GM19324 (cell line): ENCODE results near the gene SPCS1.
A peak's percentile ranks its signal among the peaks of the same experiment; 100 is the strongest.
"Not testable (repeated sequence)": the region's sequence is repeated elsewhere in the genome, so short reads cannot be mapped to it uniquely, and the experiment has no call there.

Experiments used
- ATAC-seq: cut with Tn5 transposase; IDR thresholded peaks from one replicate; pipeline ENCODE4 v1.9.1; 2021; ENCODE audit warnings: mild to moderate bottlenecking, moderate library complexity; ENCODE audit not compliant: unreplicated experiment, low FRiP score

Gene SPCS1

DNA sequence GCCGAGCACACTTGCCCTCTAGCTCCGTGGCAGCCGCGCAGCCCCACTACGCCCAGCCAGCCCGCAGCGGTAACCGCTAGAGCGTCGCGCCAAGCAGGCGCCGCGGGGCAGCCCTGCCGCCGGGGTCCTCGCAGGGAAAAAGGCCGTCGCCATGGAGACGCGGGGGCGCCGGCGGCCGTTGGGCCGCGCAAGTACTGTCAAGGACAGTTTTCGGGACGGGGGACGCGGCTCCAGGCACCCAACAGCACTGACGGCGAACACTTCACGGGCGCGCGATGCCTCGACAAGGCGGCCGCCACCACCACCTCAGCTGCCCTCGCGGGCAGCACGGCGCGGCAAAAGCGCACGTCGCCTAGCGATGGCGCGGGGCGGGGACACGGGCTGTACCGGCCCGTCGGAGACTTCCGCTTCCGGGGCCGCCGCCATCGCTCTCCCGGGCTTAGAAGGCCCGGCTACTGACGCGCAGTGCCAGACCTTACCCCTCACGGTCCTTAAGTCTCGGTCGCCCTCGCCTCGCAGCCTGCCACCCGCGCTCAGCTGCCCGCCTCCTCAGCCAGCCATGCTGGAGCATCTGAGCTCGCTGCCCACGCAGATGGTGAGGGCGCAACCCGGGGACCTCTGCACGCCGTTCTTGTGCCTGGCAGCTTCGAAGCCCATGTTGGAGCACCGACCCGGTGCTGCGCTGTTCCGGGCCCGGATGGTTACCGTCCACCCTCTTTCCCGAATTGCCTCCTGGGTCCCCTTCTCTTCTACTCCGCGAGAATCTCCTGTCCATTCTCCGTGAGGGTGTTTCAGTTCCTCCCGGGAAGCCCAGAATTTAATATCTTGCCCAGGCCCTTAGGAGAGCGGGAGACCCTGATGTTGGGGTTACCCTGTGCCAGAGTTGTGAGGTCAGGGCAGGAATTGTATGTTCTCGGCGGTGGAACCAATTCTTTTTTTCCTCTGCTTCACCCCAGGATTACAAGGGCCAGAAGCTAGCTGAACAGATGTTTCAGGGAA lies at the start of gene SPCS1, which contains the start of gene GLT8D1:
Gene SPCS1 (plus strand): TSS at position 419 of the 999 bp plus-strand sequence. CDS start 141 bp downstream, at position 560.
Gene GLT8D1 (minus strand): TSS at position 104 of the 999 bp plus-strand sequence. CDS start 5,331 bp downstream, outside the sequence.
- peak; percentile 80 for ATAC-seq

DNA sequence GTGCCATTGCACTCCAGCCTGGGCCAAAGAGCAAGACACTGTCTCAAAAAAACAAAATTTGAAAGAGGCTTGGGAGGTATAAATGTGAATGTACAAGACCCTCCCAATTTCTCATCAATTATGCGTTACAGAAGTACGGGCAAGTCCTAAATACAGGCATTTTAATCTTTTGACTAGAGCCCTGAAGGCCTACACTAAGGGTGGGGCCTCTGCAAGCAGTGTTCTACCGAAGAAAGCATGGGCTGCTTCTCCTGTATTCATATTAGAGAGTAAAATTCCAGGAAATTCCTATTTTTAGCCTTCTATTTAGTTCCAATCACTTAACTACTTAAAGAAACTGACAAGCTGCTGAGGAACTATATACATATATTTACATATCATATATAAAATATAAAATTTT lies 45.9 kb upstream of the SPCS1 start:
- ATAC-seq, result no peak

DNA sequence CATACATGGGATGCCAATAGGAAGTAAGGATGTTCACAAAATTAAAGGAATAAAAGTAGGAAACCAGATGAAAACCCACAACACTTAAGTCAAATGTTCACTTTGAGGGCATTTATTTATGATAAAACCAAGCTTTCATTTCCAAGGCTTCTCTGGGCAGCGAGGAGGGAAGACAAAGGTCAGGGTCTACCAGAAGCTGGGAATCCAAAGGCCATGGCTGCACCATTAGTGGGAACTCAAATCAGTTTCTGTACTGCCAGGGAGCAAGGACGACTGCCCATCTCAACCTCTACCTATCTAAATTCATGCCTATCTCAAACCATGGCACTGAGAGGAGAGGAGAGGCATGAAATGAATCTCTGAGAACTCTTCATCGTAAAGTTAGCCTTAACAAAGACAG lies 42.8 kb upstream of the SPCS1 start:
- ATAC-seq, result no peak

DNA sequence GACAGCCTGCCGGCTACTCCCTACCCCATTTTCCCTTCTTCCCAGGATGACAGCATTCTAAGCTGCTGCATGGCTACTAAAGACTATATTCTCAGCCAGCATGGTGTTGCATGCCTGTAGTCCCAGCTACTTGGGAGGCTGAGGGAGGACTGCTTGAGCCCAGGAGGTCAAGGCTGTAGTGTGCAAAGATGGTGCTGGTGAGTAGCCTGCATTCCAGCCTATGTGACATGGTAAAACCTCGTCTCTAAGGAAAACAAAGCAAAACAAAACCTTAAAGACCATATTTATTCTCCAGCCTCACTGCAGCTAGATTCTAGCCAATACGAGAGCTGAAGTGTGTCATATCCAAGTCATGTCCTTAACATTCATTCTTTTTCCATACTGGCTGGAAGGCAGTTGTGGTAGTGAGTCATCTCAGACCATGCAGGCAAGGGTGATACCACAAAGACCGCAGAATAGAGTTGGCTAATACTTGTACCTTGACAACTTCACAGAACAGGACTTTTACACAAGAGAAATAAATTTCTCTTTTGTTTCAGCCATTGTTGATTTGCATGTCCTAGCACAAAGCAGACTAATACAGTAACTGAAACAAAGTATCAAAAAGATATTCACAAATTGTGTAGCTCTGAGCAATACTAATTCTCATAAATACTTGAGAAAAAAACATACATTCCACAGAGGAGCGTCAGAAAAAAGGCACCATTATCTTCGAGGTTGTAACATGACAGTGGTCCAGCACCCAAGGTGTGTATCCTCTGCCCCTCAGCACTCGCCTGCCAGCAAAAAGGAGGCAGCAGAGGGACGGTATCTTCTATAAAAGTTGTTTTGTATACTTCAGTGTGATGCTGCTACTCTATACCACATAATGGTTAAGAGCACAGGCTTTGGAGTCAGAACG lies 35.0 kb upstream of the SPCS1 start:
- peak; percentile 59 for ATAC-seq

DNA sequence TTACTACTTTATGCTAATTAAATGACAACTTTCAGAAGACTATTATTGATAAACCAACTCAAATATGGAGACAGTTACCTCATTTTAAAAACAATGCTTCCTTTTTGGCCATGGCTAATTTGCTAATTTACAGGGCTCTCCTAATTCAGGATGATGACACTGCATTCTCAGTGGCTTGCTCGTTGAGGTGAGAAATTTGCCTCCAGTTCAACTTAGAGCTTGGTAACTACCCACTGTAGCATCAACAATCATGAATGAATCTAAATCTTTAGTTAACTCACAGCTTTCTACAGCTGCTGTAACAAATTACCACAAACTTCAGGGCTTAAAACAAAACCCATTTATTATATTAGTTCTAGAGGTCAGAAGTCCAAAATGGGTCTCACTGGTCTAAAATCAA lies 34.2 kb upstream of the SPCS1 start:
- no peak for ATAC-seq

DNA sequence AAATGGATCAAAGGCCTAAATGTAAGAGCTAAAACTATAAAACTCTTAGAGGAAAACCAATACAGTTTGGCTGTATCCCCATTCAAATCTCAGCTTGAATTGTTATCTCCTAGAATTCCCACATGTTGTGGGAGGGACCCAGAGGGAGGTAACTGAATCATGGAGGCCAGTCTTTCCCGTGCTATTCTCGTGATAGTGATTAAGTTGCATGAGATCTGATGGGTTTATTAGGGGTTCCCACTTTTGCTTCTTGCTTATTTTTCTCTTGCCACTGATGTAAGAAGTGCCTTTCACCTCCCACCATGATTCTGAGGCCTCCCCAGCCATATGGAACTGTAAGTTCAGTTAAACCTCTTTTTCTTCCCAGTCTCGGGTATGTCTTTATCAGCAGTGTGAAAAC lies 29.7 kb upstream of the SPCS1 start:
- ATAC-seq, result not testable (repeated sequence)

DNA sequence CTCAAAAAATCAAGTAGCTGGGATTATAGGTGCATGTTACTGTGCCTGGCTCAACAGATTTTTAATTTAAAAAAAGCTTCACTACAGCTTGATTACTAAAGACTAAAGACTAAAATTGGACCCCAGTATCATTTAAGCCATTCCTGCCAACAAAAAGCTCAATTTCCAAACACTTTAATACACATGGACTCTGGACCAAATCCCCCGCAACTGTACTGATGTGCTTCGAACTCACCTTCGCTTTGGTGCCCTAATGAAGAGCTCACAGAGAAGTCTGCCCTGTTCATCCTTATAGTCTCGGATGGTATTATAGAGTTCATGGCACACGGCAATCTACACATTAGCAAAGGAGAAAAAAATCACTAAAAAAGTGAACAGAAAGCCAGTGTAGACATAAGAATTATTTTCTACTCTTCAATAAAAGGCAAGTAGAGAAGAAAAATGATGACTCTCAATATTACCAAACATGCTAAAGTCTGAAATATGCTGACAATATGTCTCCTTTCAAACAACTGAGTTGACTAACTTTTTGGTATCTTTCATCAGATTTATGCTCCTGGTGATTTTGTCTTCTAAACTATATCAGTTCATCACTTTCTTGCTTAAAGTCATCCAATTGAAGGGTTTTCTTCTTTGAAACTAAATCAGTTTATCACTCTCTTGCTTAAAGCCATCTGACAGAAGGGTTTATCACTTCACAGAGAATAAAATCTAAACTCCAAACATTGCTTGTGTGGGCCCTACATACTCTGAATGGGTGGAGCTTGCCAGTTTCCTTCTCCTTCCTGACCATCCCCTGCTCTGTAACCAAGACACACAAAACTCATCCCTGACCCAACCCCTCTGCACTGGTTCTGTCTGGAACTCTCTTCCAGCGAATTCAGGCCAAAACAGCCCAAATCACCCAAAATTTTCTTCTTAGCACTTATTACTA lies 27.4 kb upstream of the SPCS1 start:
- ATAC-seq, result no peak

DNA sequence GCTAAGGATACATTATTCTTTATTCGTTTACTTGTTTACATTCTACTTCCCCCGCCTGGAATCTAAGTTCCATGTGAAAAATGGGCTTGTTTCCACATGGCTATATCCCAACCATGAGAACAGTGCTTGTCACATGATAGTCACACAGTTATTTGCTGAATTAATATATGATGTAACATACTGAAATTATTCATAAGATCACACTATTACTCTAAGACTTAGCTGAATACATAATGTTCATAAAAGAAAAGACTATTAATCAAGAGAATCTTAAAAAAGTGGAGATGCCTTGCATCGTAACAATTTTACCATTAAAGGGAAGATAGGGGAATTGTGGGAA lies 26.7 kb upstream of the SPCS1 start:
- ATAC-seq, result no peak

DNA sequence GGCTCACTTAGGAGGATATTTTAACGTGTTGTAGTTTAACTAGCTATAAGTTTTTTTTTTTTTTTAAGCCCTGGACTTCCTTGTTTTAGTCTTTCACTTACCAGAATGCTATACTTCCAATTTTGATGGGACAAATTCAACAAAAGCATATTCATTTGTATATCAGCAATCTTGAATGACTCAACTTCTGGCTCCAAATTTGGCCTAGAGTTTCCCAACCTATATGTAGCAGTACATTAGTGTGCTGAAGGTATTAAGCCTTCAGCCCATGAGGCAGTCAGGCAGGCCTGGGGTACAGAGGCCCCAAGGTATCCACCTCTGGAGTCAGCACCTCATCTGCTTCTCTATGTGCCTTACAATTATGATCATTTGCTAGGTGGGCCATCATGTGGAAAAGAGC lies 26.1 kb upstream of the SPCS1 start:
- no peak for ATAC-seq

DNA sequence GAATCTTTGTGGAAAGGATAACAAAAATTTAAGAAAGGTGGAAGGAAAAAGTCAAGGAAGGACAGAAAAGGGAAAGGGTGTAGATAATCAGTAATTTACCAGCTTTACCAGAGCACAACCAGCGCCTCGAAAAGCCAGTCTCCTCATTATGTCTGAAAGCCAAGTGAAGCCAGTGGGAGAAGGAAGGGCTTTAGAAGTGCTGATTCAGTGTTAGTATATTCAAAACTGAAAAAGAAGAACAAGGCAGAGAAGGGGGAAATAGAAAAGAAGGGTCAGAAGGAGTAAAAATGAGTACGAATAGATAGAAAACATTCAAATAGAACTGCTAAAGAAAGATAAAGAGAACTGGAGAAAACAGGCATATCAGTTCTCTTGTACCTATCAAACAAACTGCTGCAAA lies 24.3 kb upstream of the SPCS1 start:
- ATAC-seq, result no peak

DNA sequence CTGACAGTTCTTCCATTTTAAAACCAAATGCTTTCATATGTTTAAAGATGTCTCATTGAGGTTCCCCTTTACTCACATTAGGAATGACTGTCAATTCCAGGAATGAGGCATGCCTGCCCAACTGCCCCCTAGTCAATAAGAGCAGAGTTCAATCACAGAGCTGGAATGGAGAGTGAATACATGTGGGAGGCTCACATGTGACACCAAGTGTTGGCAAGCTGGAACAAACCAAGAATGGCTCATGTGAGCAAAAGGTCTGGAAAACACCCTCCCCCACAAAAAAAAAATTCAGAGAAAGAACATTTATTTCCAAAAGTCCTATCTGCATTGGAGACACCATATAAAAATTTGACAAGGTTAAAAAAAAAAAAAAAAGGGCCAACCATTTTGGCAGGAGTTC lies 23.9 kb upstream of the SPCS1 start:
- no peak for ATAC-seq

DNA sequence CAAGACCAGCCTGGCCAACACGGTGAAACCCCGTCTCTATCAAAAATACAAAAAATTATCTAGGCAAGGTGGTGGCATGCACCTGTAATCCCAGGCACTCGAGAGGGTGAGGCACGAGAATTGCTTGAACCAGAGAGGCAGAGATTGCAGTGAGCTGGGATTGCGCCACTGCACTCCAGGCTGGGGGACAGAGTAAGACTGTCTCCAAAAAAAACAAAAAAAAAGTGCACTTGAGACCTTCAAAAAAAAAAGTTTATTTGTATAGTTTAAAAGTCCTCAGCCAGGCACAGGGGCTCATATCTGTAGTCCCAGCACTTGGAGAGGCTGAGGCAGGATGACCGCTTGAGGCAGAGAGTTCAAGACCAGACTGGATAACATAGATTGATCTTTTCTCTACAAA lies 22.3 kb upstream of the SPCS1 start:
- no peak for ATAC-seq

DNA sequence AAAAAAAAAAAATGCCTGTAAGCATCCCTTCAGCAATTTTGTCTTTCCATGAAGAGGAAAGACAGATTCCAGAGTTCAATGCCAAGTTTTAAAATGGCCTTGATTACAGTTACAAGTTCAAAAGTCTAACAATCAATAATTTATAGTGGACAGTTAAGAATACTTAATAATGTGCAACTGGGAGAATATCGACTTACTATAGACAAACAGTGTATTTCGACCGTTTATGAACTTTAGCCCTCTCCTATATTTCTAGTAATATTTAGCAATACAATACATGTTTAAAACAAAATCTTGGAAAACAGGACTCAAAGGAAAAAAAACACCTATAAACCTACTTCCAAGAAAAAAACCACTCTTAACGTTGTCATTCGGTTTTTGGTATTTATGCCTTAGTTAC lies 21.7 kb upstream of the SPCS1 start:
- no peak for ATAC-seq

DNA sequence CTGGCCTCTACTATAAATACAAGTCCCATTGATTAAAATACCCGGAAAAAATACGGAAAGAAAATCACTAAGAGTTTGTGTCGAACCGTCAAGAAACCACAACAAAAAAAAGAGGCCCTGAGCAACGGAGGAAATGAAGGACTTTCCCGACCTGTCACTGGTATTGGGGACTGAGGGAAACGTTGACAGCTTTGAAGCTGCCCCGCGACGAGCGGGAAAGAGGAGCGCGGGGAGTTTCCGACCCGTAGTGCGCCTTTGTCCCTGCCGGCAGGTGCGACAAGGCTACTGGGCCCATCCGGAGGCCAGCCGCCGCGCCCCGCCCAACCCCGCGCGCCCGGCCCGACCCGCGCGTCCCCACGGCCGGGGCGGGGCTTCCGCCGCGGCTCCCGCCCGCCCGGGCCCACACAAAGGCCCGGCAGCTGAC lies 20.6 kb upstream of the SPCS1 start:
- peak; percentile 87 for ATAC-seq

DNA sequence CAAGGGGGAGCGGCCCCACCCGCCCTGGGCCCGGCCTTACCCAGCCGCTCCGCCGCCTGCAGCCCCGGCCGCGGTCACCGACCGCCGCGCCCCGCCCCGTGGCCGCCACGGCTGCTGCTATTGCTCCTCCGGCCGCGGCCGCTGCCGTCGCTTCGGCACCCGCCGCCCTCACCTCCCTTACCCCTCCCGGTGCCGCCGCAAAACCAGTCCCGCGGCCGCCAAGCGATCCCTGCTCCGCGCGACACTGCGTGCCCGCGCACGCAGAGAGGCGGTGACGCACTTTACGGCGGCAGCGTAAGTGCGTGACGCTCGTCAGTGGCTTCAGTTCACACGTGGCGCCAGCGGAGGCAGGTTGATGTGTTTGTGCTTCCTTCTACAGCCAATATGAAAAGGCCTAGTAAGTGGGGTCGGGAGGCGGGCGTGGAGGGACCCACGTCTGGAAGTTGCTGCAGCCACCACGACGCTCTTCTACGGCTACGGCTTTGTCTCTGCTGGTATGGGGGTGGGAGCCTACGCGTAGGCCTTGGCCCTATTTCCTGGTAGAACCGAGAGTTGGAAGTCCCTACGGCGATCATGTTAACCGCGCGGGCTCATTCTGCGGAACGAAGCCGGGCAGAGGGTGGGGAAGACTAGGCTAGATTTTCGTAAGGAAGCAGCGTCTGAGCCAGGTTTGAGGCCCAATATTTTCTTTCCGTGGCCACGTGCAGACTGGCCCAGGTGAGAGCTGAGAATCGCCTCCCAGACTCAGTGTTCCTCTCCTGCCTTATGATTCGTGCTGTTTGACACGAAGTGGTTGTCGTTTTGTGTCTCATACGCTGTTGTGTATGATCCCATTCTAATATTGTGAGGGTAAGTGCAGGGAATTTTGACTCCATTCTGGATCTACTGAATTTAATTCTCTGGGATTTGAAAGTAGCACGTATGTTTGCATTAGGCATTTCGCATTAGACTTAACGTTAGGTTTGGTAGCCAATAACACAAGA lies 19.9 kb upstream of the SPCS1 start, which contains the start of the genes GNL3 and PBRM1:
Gene GNL3 (plus strand): TSS at position 324 of the 983 bp plus-strand sequence. CDS start 61 bp downstream, at position 385.
Gene PBRM1 (minus strand): TSS at position 205 of the 983 bp plus-strand sequence.
- ATAC-seq, result peak; percentile 90

DNA sequence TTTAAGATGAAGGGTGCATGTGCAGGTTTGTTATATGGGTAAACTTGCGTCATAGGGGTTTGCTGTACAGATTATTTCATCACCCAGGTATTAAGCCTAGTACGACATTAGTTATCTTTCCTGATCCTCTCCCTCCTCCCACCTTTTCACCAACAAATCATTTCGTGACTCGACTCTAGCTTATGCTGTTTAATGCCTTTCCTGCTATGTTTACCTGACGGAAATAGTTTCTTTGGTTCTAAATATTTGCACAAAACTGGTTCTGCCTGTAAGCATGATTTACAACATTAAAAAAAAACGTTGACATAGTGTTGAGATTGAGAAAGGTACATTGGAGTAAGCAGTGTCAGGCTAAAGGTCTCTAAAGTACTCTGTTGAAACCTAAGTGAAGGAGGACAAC lies 17.6 kb upstream of the SPCS1 start:
- ATAC-seq, result no peak

DNA sequence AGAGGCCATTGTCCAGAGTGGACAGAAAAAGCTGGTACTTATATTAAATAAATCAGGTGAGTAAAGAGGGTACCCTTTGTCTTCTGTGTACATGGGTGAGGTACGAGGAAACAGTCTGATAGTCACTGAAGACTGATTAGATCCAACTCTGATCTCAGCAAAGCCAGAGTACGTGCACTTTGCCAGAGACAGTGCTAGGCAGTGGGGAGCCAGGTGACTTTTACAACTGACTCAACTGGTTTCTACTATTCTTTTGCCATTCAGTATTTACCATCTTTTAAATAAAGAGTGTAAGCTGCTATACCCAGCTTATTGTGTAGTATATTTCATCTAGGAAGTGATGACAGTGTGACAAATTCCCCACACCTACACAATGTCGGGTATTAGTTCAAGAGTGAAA lies 16.8 kb upstream of the SPCS1 start:
- no peak for ATAC-seq

DNA sequence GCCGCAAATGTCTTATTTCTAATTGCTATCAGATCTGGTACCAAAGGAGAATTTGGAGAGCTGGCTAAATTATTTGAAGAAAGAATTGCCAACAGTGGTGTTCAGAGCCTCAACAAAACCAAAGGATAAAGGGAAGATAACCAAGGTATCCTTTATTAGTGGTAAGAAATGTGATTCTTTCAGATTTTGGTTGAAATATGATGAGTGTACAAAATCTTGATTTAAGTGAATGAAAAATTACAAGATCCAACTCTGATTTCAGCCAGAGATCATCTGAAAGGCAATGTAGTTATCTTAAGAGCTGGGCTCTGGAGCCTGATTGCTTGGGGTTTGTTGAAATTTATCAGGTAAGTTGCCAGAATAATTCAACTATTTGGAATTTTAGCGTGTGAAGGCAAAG lies 15.3 kb upstream of the SPCS1 start:
- no peak for ATAC-seq

DNA sequence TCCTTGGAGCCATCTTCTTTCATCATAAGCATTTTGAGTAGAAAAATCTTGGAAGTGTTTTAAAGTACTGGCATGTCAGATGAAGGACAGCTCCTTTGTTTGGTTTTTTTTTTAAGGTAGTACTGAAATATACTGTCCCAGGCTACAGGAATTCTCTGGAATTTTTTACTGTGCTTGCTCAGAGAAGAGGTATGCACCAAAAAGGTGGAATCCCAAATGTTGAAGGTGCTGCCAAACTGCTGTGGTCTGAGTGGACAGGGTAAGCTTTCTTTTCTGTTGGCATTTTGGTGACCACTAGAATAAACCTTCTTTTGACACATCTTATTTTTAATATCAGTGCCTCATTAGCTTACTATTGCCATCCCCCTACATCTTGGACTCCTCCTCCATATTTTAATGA lies 12.8 kb upstream of the SPCS1 start:
- no peak for ATAC-seq
